HG03469 (cell line): ENCODE data around the gene PDZD2.

Source experiments
- ATAC-seq: cut with Tn5 transposase; IDR thresholded peaks from one replicate; pipeline ENCODE4 v1.9.1; 2021; ENCODE audit warnings: mild to moderate bottlenecking, moderate library complexity, moderate number of reproducible peaks; ENCODE audit not compliant: unreplicated experiment

Gene PDZD2

DNA sequence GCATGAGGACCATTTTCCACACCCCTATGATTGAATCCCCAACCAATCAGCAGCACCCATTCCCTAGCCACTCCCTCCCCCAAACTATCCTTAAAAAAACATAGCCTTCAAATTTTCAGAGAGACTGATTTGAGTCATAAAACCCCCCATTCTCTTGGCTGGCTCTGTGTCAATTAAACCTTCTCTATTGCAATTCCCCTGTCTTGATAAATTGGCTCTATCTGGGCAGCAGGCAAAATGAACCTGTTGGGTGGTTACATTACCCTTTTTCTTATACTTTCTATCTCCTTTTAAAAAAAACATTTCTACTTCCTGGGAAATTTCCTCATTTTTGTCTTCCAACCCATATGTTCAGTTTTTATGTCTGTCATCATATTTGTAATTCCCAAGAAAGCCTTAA lies 220.2 kb downstream of the PDZD2 start:
- no peak for ATAC-seq

DNA sequence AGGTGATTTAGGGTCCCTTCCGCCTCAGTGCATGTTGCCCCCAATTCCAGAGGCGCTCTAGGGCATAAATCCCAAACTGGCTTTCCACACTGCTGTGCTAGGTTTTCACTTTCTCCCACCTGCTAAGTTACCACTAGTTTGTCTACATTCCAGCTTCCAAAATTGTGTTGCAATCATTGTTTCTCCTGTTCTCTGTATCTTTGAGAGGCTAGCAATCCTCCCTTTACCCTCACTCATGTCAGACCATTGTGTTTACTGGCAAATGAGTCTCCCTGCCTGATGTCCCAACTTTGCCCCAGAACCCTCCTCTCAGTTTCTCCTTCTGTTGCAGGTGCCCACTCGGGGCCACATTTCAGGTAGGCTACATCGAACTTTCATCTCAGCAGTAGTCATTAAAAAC lies 221.3 kb downstream of the PDZD2 start:
- ATAC-seq = no peak

DNA sequence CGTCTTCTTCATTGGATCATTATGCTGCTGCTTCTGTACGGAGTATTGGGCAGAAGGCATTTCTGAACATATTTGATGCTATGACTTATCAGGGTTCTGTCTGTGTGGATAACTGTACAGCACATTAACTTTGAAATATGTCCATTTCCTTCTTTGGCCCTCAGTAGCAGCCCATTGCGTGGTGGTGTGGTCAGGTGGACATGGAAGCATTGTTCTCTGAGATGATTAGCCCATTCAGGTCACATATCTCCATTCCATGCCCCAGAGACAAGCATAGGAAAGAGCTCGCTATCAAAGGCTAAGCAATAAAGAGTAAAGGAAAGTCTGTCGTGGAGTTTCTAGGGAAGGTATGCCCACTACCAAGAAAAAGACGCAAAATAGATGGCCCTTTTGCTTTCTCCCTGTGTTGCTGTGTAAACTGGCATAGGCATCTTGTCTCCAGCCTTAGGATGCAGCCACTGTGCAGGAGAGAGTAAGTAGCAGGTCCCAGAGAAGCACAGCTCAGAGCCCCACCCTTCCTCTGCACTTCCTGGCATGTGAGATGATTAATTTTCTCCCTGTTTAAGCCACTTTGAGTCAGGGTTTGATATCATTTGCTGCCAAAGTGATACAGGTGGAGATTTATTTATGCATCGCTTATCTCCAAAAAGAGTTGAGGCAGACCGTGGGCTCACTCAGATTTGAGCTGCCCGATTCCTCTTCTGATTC lies 221.9 kb downstream of the PDZD2 start:
- no peak for ATAC-seq

DNA sequence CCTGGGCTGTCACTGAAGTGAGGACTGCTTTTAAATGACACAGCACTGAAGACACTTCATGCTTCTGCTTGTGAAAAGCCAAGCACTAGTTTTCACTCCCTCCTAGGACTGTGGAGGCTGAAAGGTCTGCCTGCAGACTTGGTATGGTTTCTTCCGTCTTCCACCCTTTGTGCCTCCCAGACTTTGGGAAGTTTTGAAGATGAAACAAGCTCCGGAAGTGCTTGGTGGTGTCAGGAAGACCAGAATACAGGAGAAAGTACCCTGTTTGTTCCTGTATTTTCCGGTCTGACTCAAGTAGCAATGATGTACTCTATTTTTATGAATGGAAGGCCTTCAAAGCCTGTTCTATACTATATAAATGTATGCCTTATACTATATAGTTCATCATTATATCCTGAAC lies 222.7 kb downstream of the PDZD2 start:
- ATAC-seq = no peak

DNA sequence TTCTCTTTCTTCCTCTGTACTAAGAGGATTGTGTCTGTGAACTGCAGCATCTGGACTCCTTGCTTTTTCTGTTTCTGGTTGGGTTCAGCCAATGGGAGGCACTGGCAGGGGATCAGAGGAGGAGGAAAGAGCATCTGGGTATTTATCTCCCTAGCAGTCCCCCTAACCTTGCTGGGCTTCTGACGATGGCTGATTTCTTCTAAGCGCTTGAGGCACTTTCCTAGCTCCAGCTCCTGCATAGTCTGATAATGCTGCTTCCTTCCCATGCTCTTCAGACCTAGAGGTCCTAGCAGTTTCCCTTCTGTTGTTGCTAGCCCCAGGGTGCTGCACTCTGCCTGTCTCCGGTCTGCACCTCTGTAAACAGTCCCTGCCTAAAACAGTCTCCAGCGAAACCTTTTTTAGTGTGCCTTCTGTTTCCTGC lies 225.1 kb downstream of the PDZD2 start:
- no peak for ATAC-seq

DNA sequence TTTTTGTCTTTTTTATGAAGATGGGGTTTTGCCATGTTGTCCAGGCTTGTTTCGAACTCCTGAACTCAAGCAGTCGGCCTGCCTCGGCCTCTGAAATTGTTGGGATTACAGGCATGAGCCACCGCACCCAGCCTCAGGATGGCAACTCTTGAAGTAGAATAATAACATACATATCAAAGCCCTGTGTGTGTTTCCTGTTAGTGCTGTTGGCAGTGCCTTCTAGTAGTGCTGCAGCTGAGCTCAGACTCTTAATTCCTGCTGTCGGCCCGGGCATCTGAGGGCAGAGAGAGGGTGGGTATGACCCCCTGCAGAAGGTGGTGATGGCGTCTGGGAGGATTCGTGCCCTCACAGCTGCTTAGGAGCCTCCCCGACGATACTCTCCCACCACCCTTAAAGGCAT lies 227.2 kb downstream of the PDZD2 start:
- ATAC-seq = no peak

DNA sequence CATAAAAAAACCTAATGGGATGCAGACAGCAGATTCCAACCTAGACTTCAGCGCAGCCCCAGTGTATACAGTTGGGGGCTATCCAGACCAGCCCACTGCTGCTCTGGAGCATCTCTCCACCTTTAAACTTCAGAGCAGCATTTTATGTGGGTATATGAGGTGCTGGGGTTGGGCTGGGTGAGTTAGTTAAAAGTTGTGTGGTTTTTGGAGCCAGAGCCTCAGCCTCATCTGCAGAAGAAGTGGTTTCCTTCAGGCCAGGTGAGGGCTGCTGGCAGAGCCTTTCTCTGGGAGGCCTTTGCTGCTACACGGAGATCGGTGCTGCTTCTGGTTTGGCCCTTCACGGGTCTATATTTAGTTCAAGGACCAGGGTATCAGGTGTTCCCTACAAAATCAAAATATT lies 228.3 kb downstream of the PDZD2 start:
- ATAC-seq = no peak

DNA sequence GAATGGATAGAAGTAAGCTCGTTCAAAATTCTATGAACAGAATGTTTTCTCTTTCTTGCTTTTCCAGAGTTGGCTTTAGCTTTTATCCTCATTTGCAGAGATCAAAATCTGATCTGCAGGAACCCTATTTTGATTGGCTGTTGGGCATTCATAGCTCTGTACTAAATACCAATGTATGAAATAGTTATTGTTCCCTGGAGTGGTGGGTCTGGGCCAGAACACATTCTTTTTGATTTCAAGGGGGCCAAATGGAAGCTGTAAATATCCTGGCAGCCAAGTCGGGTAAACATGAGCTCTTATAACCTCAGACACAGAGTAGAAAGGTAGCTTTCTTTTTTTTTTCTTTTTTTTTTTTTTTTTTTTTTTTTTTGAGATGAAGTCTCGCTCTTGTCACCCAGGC lies 241.5 kb downstream of the PDZD2 start:
- no peak for ATAC-seq

DNA sequence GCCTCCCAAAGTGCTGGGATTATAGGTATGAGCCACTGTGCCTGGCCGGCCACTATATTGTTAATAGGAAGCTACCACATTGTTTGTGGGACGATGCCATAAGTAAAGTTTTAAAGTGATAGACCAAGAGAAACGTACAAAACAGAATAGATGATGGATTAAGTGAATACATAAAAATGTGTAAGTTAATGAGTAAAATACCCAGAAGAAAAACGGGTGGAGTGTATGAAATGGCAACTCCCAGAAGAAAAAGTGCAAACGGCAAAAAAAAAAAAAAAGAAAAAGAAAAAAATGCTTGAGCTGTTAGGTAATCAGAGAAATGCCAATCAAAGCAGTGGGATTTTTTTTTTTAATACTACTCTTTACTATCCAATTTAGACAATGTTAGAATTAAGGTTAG lies 246.0 kb downstream of the PDZD2 start:
- no peak for ATAC-seq

DNA sequence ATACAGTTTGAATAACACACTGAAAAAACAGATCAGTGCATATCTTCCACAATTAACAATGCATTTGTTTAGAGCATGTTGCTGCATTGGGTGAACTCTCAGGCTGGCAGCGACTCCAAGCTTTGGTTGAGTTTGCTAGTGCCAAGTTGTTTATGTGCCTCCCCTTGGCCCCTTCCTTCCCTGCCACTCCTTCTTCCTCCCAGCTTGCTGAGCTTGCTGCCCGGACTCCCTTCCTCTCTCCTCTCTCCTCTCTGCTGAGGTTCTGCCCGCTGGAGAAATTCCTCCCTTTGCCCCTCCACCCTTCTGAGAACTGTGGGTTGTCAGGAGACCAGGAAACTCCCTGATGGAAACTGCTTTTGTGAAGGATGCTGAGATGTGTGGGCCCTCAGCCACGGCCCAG lies 247.3 kb downstream of the PDZD2 start:
- no peak for ATAC-seq

DNA sequence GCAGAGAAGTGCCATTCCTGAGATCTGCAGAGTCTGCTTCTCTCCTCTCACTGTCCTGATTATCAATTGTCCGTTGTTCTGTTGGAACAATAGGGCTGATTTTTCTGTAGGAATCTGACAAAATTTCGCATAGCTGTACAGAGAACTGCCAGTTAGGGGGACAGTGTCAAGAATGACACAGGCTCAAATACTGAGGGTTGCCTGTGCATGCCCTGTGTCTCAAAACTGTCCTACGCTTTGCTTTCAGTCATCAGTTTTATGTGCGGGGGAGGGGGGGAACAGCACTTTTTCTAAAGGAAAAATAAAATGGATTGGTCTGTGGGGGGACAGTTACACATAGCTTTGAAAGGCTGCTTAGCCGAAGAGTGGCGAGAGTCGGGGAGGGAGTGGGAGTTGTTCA lies 248.6 kb downstream of the PDZD2 start:
- ATAC-seq = no peak

DNA sequence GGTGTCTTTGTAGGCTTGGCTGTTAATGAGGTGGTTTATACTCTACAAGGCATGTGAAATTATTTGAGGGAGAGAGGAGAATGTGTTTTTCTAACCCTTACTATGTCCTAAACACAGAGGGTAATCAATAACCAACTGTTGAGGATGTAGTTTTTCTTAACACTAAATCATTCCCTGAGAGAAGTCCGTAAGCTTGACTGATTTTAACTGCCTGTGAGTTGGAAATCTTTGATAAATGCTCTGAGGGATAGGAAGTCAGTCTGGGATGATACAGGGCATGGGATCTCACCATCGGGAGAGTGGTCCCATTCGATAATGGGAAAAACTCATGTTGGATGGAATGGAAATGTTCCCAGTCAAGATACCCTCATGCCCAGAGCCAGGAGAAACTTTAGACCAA lies 249.6 kb downstream of the PDZD2 start:
- no peak for ATAC-seq

DNA sequence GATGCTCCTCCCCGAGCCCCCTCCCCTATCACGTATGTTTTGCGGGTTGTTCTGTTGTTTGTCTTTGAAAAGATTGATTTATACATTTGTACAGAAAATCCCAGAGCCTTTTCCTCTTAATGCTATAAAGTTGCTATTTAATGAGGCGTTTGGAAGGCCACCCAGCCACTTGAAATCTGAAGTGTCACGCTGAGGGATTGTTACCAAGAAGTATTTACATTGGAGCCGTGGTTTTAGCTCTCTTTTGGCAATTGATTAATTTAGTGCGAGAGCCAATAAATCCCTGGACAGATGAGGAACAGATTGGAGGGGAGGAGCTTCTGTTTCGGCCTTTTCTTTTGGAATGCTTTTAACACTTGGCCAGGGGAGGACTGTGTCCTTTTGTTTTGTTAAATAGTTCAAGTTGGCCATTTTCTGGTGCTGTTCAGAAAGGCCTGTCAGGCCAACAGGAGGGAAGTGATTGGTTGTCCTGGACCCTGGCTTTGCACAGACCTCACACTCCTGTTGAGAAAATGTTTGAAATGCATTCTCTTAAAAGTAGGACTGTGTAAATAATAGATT lies 250.2 kb downstream of the PDZD2 start:
- ATAC-seq = no peak

DNA sequence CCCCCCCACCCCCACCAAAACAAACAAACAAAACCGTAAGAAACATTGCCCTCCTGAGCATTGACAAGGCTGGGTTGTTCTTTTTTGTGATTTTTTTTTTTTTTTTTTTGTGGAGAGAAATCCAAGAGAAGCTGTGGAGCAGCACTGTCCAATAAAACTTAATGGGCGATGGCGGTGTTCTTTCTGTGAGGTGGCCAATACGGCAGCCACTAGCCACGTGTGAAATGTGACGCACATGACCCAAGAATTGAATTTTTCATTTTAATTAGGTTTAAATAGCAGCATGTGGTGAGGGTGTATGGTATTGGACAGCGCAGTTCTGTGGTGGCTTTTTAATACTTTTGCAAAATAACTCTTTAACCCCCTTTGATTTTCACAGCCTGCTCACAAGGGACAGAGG lies 251.1 kb downstream of the PDZD2 start:
- no peak for ATAC-seq

DNA sequence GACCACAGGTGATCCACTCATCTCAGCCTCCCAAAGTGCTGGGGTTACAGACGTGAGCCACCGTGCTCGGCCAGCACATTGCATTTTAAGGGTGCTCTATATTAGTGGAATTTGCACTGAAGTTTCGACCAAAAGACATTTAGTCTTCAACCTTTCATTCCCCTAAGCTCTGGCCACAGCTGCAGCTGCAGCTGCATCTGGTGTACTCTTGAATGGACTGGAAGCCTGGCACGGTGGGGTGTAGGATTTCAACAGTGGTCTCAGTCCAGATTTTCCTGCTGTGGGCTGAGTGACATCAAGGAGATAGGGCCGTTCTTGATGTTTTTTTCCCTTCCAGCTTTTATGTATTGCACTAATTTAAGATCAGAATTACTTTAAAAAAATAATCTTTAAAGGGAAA lies 255.2 kb downstream of the PDZD2 start:
- no peak for ATAC-seq

DNA sequence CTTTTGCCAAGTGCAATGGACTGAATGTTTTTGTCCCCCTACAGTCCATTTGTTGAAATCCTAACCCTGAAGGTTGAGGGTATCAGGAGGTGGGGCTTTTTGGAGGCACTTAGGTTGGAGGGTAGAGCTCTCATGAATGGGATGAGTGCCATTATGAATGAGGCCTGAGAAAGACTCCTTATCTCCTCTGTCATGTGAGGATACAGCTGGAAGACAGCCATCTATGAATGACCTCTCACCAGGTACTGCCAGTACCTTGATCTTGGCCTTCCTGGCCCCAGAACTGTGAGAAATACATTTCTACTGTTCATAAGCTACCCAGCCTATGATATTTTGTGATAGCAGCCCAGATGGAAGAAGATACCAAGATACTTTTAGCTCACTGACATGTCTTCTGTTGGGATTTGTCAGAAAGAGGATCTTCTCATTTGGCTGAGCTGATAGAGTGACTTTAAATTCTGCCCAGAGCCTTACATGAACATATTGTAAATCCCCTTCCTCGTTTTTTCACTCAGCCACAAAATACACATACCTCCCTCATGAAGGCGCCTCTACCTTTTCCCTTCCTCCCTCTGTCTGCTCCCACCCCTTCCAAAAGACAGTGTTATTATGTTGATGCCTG lies 256.4 kb downstream of the PDZD2 start:
- ATAC-seq = no peak

DNA sequence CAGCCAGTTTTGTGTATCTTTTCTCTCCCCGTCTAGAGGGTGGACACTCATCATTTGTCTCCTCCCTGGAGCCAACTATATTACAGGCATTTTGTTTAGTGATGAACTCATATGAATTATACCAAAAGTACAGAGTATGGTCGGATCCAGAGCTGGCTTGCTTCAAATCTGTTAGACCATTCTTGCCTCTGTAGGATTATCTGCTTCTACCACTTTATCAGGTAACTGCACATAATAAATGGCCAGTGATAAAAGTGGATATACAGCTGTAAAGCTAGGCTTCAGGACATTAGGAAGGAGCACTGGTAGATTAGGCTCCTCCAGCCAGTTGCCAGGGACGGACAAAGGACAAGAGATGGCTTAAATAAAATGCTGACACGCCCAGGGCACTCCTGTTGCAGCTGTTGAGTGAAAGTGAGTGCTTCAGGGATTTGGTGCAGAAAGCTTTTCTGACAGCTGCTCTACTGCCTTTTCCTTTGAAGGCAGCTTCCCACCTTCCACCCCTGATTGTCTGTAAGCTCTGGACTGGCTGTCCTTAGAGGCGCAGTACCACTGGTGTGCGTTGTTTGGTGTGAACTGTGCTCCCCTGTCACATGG lies 259.2 kb downstream of the PDZD2 start:
- no peak for ATAC-seq

DNA sequence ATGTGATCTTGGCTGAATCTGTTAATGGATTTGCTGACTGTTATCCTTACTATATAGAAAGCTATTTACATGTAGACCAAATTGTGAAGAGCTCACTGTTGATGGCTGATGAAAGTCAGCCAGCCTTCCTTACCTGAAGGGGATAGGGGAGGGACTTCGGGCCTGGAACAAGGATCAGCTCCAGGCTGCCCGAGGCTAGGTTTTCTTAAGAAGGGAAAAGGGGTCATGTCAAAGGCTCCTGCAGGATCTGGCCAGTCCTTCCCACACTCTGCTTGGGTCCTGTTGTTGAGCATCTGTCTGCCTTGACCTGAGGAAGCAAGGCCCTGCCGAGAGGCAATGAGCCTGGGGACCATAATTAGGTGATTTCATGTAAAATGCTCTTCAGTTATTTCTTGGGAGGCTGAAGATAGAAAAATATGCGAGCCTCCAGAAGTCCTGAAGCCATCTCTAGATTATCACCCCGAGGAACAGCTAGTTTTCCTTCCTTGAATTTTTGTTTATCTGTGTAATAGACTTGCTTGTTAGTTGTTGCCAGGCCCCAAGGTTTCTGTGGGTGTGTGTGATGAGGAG lies 261.4 kb downstream of the PDZD2 start:
- no peak for ATAC-seq

DNA sequence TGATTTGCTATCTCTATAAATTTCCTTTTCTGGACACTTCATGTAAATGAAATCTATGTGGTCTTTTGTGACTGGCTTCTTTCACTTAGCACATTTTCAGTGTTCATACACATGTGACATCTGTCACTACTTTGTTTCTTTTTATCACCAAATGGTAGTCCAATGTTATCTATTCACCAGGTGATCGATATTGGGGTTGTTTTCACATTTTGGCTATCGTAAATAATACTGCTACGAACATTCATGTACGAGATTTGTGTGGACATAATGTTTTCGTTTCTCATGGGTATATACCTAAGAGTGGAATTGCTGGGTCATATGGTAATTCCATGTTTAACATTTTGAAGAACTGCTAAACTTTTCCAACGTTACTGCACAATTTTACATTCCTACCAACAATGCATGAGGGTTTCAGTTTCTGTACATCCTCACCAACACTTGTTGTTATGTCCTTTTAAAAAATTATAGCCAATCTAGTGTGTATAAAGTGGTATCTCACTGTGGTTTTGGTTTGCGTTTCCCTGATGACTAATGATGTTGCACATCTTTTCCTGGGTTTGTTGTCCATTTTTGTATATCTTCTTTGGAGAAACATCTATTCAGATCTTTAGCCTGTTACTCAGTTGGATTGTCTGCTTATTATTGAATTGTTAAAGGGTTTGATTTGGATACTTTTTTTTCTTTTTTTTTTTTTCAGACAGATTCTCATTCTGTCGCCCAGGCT lies 263.0 kb downstream of the PDZD2 start:
- no peak for ATAC-seq

DNA sequence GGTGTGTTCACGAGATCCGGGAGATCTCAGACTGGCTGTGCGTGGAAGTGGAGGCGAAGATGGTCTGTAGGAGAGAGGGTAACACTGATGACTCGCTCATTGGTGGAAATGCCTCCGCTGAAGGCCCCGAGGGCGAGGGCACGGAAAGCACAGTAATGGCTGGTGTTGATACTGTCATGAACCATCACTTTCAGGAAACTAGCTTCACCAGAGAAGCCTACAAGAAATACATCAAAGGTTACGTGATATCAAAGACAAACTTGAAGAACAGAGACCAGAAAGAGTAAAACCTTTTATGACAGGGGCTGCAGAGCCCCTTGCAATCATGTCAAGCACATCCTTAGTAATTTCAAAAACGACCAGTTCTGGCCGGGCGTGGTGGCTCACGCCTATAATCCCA lies 269.5 kb downstream of the PDZD2 start:
- no peak for ATAC-seq

DNA sequence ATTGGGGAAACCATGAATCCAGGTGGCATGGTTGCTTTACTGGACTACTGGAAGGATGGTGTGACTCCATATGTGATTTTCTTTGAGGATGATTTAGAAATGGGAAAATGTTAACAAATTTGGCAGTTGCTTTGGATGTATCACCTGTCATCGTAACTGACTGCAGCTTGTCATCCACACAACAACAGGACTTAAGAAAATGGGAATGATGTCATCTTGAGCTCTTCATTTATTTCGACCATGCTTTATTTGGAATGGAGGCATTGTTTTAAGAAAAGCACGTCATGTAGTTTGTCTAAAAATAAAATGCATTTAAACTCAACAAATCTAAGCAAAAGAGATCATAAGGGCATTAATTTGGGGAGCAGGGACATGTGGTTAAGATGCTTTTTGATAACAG lies 270.1 kb downstream of the PDZD2 start:
- ATAC-seq = no peak
